ENCODE results near the gene CYP27A1.
A peak's percentile ranks its signal among the peaks of the same experiment; 100 is the strongest.

CYP27A1 gene

GRCh38 chr2:218849721-218850120 lies 67.8 kb downstream of the CYP27A1 start:
- DNase-seq (ENCODE audit: low read depth): no peak
- no peak for TF ChIP-seq CTCF (conservative IDR thresholded peaks at IDR 0.05; ENCODE audit: control insufficient read depth, insufficient read depth, low read depth, low read length)
- H3K4me3 ChIP-seq (ENCODE audit: control insufficient read depth, low read depth, low read length): no peak overlapping the region

GRCh38 chr2:218850796-218851195 lies 68.8 kb downstream of the CYP27A1 start:
- no peak overlapping the region for H3K4me3 ChIP-seq (ENCODE audit: control insufficient read depth, low read depth, low read length)
- DNase-seq (ENCODE audit: low read depth): no peak
- TF ChIP-seq CTCF (conservative IDR thresholded peaks at IDR 0.05; ENCODE audit: control insufficient read depth, insufficient read depth, low read depth, low read length): no peak

GRCh38 chr2:218851286-218851685 lies 69.3 kb downstream of the CYP27A1 start:
- H3K4me3 ChIP-seq (ENCODE audit: control insufficient read depth, low read depth, low read length): no peak overlapping the region
- no peak for TF ChIP-seq CTCF (conservative IDR thresholded peaks at IDR 0.05; ENCODE audit: control insufficient read depth, insufficient read depth, low read depth, low read length)
- DNase-seq (ENCODE audit: low read depth): no peak

- peak; percentile 61 for DNase-seq (ENCODE audit: low read depth)
- H3K4me3 ChIP-seq (ENCODE audit: control insufficient read depth, low read depth, low read length): no peak overlapping the region
- TF ChIP-seq CTCF (conservative IDR thresholded peaks at IDR 0.05; ENCODE audit: control insufficient read depth, insufficient read depth, low read depth, low read length): peak; percentile 72
Measured at GRCh38 chr2:218852911-218853667, 71.1 kb downstream of the CYP27A1 start.

GRCh38 chr2:218853766-218854165 lies 71.8 kb downstream of the CYP27A1 start:
- no peak overlapping the region for H3K4me3 ChIP-seq (ENCODE audit: control insufficient read depth, low read depth, low read length)
- peak; percentile 59 for DNase-seq (ENCODE audit: low read depth)
- TF ChIP-seq CTCF (conservative IDR thresholded peaks at IDR 0.05; ENCODE audit: control insufficient read depth, insufficient read depth, low read depth, low read length): no peak

GRCh38 chr2:218854860-218855259 lies 72.9 kb downstream of the CYP27A1 start:
- no peak for TF ChIP-seq CTCF (conservative IDR thresholded peaks at IDR 0.05; ENCODE audit: control insufficient read depth, insufficient read depth, low read depth, low read length)
- no peak overlapping the region for H3K4me3 ChIP-seq (ENCODE audit: control insufficient read depth, low read depth, low read length)
- DNase-seq (ENCODE audit: low read depth): no peak
